Neuronal stem cell (in vitro differentiated cells): ENCODE measurements around the gene POFUT2.

Experiments
- DNase-seq: peaks from one replicate; pipeline ENCODE4 v3.0.0-alpha.2; 2013; ENCODE audit warnings: low spot score
- H2AFZ ChIP-seq: one replicate; pipeline ENCODE4 v1.6.1; 2013; ENCODE audit warnings: mild to moderate bottlenecking, low read length, inconsistent platforms
- H2AK5ac ChIP-seq: 2 replicates; pipeline ENCODE4 v1.6.1; 2013; ENCODE audit warnings: low read depth, mild to moderate bottlenecking, inconsistent platforms, low read length, moderate library complexity, mixed read lengths
- H2BK120ac ChIP-seq: 2 replicates; pipeline ENCODE4 v1.6.1; 2013; ENCODE audit warnings: low read depth, mild to moderate bottlenecking, inconsistent platforms, low read length, moderate library complexity, mixed read lengths
- H2BK12ac ChIP-seq: one replicate; pipeline ENCODE4 v1.6.1; 2013; ENCODE audit warnings: low read length, inconsistent platforms
- H2BK15ac ChIP-seq: 2 replicates; pipeline ENCODE4 v1.6.1; 2013; ENCODE audit warnings: mild to moderate bottlenecking, low read length, inconsistent platforms, mixed read lengths
- H2BK5ac ChIP-seq: one replicate; pipeline ENCODE4 v1.6.1; 2013; ENCODE audit warnings: inconsistent platforms, mild to moderate bottlenecking, low read length, moderate library complexity
- H3K14ac ChIP-seq: one replicate; pipeline ENCODE4 v1.6.1; 2013; ENCODE audit warnings: low read length, inconsistent platforms
- H3K18ac ChIP-seq: 2 replicates; pipeline ENCODE4 v1.6.1; 2013; ENCODE audit warnings: low read length, inconsistent platforms
- H3K23ac ChIP-seq: 2 replicates; pipeline ENCODE4 v1.6.1; 2013; ENCODE audit warnings: low read depth, mild to moderate bottlenecking, mixed read lengths, low read length, inconsistent platforms; ENCODE audit not compliant: poor library complexity
- H3K27ac ChIP-seq: replicated peaks from 3 replicates; pipeline ENCODE4 v1.5.1; 2013; ENCODE audit warnings: low read length, inconsistent platforms
- H3K27me3 ChIP-seq, 3 experiments: 2 replicates each; pipeline ENCODE4 v1.6.1; 2013; ENCODE audit warnings: low read length in 3 of 3, mild to moderate bottlenecking in 2 of 3, inconsistent platforms in 1 of 3, low read depth in 1 of 3, mixed read lengths in 1 of 3, moderate library complexity in 1 of 3; ENCODE audit not compliant: control insufficient read depth in 3 of 3, insufficient read depth in 3 of 3
- H3K36me3 ChIP-seq, 2 donors: replicated peaks in 1 of 2; 2 replicates each; pipeline ENCODE4 v1.6.1; 2013; ENCODE audit warnings: low read length in 2 of 2; ENCODE audit not compliant: control insufficient read depth in 2 of 2, insufficient read depth in 2 of 2
- H3K4ac ChIP-seq: 2 replicates; pipeline ENCODE4 v1.6.1; 2013; ENCODE audit warnings: inconsistent platforms, mild to moderate bottlenecking, low read length, moderate library complexity
- H3K4me1 ChIP-seq, 2 donors: 1 replicate in 1 of 2; 2 replicates in 1 of 2; pipeline ENCODE4 v1.6.1; 2013; ENCODE audit warnings: low read length in 2 of 2, low read depth in 1 of 2; ENCODE audit not compliant: control insufficient read depth in 2 of 2, insufficient read depth in 1 of 2
- H3K4me2 ChIP-seq: one replicate; pipeline ENCODE4 v1.6.1; 2013; ENCODE audit warnings: mild to moderate bottlenecking, low read length, inconsistent platforms; ENCODE audit not compliant: insufficient read depth, poor library complexity, severe bottlenecking
- H3K4me3 ChIP-seq, 2 donors: 2 replicates each; pipeline ENCODE4 v1.5.1; 2013; ENCODE audit warnings: low read length in 2 of 2, mild to moderate bottlenecking in 2 of 2, inconsistent platforms in 1 of 2, moderate library complexity in 1 of 2
- H3K79me1 ChIP-seq: one replicate; pipeline ENCODE4 v1.6.1; 2013; ENCODE audit warnings: low read depth, mild to moderate bottlenecking, inconsistent platforms, low read length, moderate library complexity
- H3K9ac ChIP-seq: one replicate; pipeline ENCODE4 v1.6.1; 2013; ENCODE audit warnings: mild to moderate bottlenecking, low read depth, low read length, inconsistent platforms; ENCODE audit not compliant: poor library complexity
- H3K9me3 ChIP-seq, 2 donors: replicated peaks in 1 of 2; 2 replicates each; pipeline versions ENCODE3 to v1.6.1; 2013; ENCODE audit warnings: low read length in 2 of 2, mild to moderate bottlenecking in 2 of 2, inconsistent platforms in 1 of 2, low read depth in 1 of 2, mixed read lengths in 1 of 2, moderate library complexity in 1 of 2; ENCODE audit not compliant: control insufficient read depth in 2 of 2, insufficient read depth in 1 of 2
- H4K8ac ChIP-seq: one replicate; pipeline ENCODE4 v1.6.1; 2013; ENCODE audit warnings: low read depth, mild to moderate bottlenecking, inconsistent platforms, low read length, moderate library complexity
- H4K91ac ChIP-seq: one replicate; pipeline ENCODE4 v1.6.1; 2013; ENCODE audit warnings: low read length, low read depth, mild to moderate bottlenecking, inconsistent platforms; ENCODE audit not compliant: poor library complexity
- WGBS, 2 donors: extraction: QIAGEN DNeasy Blood & Tissue Kit; methylation state at CpG; one replicate each; pipeline ENCODE4 v1.1.7; 2013; ENCODE audit warnings: missing lambda C conversion rate in 2 of 2, mixed read lengths in 1 of 2; ENCODE audit not compliant: insufficient read length in 2 of 2, insufficient replicate concordance in 1 of 2; ENCODE audit errors: extremely low coverage in 2 of 2; 5-methylcytosine and 5-hydroxymethylcytosine counted together

Gene POFUT2

DNA sequence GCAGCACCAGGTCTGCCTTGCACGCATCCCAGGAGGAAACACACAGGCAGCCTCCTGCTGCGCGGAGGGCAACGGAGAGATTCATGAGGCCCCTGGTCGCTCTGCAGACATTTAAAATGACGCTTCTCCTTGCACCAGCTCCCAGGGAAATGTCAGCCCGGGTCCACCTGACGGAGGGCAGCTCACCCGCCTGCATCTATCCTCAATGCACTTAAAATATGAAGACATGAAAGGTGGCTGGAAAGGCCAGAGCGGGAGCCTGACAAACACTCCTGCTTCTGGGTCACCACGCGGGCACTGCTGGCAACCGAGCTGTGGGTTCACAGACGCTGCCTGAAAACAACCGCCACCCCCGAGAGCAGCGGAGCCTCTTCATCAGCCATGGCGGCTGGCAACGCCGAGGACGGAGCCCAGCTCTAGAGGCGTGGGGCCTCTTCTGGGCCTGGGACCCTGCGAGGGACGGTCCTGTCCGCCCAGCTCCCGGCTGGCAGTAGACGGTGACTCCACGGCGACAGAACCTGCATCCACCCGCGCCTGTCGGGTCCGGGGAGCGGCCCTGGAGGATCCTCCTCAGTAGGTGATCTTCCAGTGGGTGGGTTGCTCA is 22.7 kb downstream of the POFUT2 start:
- Histone ChIP-seq H3K27me3 (no peaks in the 10 kb centered on the region), H3K23ac (no peak overlapping the region), H3K4me2 (no peak overlapping the region), H2AFZ (no peak overlapping the region), H3K4ac (no peak overlapping the region), H3K79me1 (peaks cover 13% of the 10 kb centered on the region), H3K9ac (no peak overlapping the region), H2BK120ac (no peak overlapping the region), H4K8ac (no peak overlapping the region), H2BK12ac (no peak overlapping the region), H2AK5ac (no peak overlapping the region), H3K4me3 (no peak overlapping the region), H2BK15ac (no peak overlapping the region), H3K9me3 (peaks cover 4 to 8% of the 10 kb centered on the region in 2 donors), H4K91ac (no peak overlapping the region), H3K4me1 (no peaks in the 10 kb centered on the region), H3K18ac (no peak overlapping the region), H2BK5ac (no peak overlapping the region), H3K14ac (no peak overlapping the region), H3K27ac (no peak overlapping the region), H3K36me3 (peaks cover 52 to 60% of the 10 kb centered on the region in 2 donors)
- DNase-seq: no peak
- no CpG with 5 or more reads among the region's 34 CpGs for WGBS, 2 donors

DNA sequence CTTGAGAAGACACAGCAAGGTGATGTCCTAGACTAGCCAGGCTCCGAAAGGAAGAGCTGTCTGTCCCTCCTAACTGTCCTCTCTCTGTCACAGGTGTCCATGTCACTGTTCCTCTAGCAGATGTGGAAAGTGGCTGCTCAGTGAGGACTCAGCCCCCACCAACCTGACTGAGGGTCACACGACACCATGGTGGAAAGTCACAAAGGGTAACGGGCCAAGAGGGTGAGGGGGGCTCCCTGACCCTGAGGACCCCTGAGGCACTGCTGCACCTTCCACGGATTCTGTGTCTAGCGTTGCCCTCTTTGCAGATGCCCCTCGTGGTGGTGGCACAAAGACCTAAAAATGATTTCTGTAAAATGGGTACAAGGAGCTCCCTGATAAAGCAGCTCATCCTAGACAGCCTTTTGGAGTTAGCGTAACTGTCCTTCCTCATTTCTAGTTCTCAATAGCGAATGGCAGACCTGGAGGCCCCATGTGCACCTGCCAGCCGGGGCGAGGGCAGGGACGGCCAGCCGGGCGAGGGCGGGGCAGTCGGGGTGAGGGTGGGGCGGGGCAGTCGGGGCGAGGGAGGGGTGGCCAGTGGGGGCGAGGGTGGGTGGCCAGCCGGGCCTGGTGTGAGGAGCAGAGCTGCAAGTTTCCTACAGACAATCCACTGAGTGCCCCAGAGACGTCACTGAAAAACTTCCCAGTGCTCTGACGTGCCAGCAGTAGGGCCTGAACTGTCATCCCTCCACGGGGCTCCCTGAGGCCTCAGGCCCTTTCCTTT is 23.4 kb downstream of the POFUT2 start:
- no peak overlapping the region for H2BK120ac ChIP-seq
- H2BK5ac ChIP-seq: no peak overlapping the region
- no CpG with 5 or more reads among the region's 23 CpGs for WGBS, 2 donors
- H3K79me1 ChIP-seq: peaks cover 13% of the 10 kb centered on the region
- H3K27me3 ChIP-seq: no peaks in the 10 kb centered on the region
- H3K18ac ChIP-seq: no peak overlapping the region
- no peak for DNase-seq
- no peak overlapping the region for H2AFZ ChIP-seq
- peaks cover 46 to 54% of the 10 kb centered on the region in 2 donors for H3K36me3 ChIP-seq
- no peak overlapping the region for H3K27ac ChIP-seq
- no peak overlapping the region for H3K4me3 ChIP-seq
- H2BK15ac ChIP-seq: no peak overlapping the region
- no peak overlapping the region for H2AK5ac ChIP-seq
- no peak overlapping the region for H3K4me2 ChIP-seq
- no peak overlapping the region for H4K8ac ChIP-seq
- H3K14ac ChIP-seq: no peak overlapping the region
- H4K91ac ChIP-seq: no peak overlapping the region
- H3K4ac ChIP-seq: no peak overlapping the region
- no peak overlapping the region for H2BK12ac ChIP-seq
- no peak overlapping the region for H3K9ac ChIP-seq
- H3K23ac ChIP-seq: no peak overlapping the region
- peaks cover 0 to 4% of the 10 kb centered on the region in 2 donors for H3K9me3 ChIP-seq
- no peaks in the 10 kb centered on the region for H3K4me1 ChIP-seq

DNA sequence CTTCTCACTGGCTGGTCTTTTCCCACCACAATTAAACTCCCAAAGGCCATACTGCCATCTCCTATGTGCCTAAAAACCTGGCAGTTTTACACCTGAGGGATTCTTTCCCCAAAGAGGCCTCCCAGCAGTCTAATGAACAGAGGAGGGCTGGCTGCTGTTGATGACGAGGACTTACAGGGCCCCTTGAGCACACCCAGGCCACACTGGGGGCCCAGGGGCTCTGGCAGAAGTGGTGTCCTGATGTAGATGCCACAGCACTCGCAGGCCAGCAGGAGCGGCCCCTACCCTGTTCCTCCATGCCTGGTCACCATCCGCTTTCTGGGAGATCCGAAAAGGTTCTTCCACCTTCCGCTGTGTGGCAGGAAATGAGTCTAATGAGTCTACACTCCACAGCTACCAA is 24.2 kb downstream of the POFUT2 start:
- Histone ChIP-seq H3K4me2 (no peak overlapping the region), H2BK120ac (no peak overlapping the region), H4K91ac (no peak overlapping the region), H3K4me3 (no peak overlapping the region), H3K9ac (no peak overlapping the region), H3K4me1 (no peaks in the 10 kb centered on the region), H2BK15ac (no peak overlapping the region), H3K18ac (no peak overlapping the region), H3K27ac (no peak overlapping the region), H2AFZ (no peak overlapping the region), H3K27me3 (no peaks in the 10 kb centered on the region), H3K79me1 (peaks cover 13% of the 10 kb centered on the region), H3K4ac (no peak overlapping the region), H3K9me3 (peaks cover 0 to 4% of the 10 kb centered on the region in 2 donors), H2BK12ac (no peak overlapping the region), H2AK5ac (no peak overlapping the region), H3K36me3 (peaks cover 46 to 54% of the 10 kb centered on the region in 2 donors), H2BK5ac (no peak overlapping the region), H4K8ac (no peak overlapping the region), H3K14ac (no peak overlapping the region), H3K23ac (peak overlapping the region; percentile 65)
- no CpG with 5 or more reads among the region's 6 CpGs for WGBS, 2 donors
- no peak for DNase-seq

DNA sequence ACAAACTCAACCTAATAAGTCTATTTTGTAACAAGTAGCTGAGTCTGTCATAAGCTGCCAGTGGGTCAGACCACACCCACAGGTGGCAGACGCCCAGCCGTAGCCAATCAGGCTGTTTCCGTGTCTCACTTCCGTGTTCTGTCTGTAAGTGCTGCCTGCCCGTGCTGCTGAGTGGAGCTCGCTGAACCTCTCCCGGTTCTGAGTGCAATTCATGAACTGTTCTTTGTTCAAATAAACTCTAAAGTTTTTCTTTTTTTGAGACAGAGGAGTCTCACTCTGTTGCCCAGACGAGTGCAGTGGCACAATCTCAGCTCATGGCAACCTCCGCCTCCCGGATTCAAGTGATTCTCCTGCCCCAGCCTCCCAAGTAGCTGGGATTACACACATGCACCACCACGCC is 25.1 kb downstream of the POFUT2 start:
- H4K8ac ChIP-seq: no peak overlapping the region
- no CpG with 5 or more reads among the region's 11 CpGs for WGBS, 2 donors
- no peak for DNase-seq

More for the DNA sequence above, 25.1 kb downstream of the POFUT2 start:
- Histone ChIP-seq H2AFZ (no peak overlapping the region), H3K4ac (no peak overlapping the region), H3K36me3 (peaks cover 45 to 51% of the 10 kb centered on the region in 2 donors), H2BK120ac (no peak overlapping the region), H4K91ac (no peak overlapping the region), H3K27ac (no peak overlapping the region), H3K4me2 (no peak overlapping the region), H3K79me1 (peaks cover 12% of the 10 kb centered on the region), H3K27me3 (no peaks in the 10 kb centered on the region), H2BK15ac (no peak overlapping the region), H2BK5ac (no peak overlapping the region), H3K18ac (no peak overlapping the region), H3K9me3 (peaks cover 0 to 2% of the 10 kb centered on the region in 2 donors), H3K14ac (no peak overlapping the region), H3K4me1 (peaks cover 0 to under 1% of the 10 kb centered on the region in 2 donors), H3K4me3 (no peak overlapping the region), H3K9ac (no peak overlapping the region), H2AK5ac (no peak overlapping the region), H2BK12ac (no peak overlapping the region), H3K23ac (no peak overlapping the region)
